Astrocyte of the spinal cord (primary cell): ENCODE measurements around the gene RUFY2.

Experiments used
- DNase-seq: peaks from one replicate; pipeline ENCODE4 v3.0.0; 2011; ENCODE audit warnings: low read depth, low spot score
- H3K4me3 ChIP-seq: 2 replicates; pipeline ENCODE4 v1.5.1; 2011; ENCODE audit warnings: low read depth, mild to moderate bottlenecking, low read length, moderate library complexity
- in situ Hi-C: cut with HindIII; loops from 2 replicates; pipeline ENCODE4 v1.10.0; 2017; ENCODE audit warnings: low sequenced_read_pairs
- TF ChIP-seq, protein P1 (sequence below): IDR thresholded peaks from 2 replicates; pipeline ENCODE4 v1.5.1; 2012; ENCODE audit warnings: low read depth, mild to moderate bottlenecking, low read length, inconsistent platforms

The RUFY2 gene

DNA sequence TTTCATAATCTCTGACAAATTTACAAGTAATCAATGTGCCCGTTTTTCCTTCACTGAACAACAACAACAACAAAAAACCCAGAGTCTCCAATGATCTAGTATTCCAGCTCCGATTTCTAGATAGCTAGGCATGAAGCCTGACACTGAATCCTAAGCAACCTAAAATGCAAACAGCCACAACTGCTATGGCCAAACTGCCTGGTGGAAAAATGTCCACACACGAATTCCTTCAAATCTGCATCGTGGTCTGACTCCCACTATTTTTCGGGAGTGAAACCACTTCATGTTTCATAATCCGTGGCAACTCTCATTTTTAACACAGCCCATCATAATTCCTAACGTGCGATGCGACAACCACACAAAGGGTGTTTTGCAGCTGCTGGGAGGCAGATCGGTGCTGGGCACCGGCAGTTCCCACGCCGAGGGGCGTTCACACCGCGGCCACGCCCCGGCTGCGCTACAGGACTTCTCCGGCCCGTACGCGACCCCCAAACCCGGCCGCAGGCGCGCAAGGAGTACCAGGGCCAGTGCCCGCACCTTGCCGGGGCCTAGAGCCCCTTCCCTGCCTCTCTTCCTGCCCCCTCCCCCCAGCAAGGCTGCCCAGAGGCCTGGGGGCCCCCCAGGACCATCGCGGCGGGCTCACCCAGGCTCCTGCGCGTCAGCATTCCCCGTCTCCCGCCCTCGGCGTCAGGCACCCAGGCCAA, 814 bp downstream of the RUFY2 start:
- in situ Hi-C loops, result no loop called here
- TF ChIP-seq, protein P1, sequence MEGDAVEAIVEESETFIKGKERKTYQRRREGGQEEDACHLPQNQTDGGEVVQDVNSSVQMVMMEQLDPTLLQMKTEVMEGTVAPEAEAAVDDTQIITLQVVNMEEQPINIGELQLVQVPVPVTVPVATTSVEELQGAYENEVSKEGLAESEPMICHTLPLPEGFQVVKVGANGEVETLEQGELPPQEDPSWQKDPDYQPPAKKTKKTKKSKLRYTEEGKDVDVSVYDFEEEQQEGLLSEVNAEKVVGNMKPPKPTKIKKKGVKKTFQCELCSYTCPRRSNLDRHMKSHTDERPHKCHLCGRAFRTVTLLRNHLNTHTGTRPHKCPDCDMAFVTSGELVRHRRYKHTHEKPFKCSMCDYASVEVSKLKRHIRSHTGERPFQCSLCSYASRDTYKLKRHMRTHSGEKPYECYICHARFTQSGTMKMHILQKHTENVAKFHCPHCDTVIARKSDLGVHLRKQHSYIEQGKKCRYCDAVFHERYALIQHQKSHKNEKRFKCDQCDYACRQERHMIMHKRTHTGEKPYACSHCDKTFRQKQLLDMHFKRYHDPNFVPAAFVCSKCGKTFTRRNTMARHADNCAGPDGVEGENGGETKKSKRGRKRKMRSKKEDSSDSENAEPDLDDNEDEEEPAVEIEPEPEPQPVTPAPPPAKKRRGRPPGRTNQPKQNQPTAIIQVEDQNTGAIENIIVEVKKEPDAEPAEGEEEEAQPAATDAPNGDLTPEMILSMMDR, result no peak
- H3K4me3 ChIP-seq, result peak overlapping the region; percentile 98
- DNase-seq, result peak; percentile 66

DNA sequence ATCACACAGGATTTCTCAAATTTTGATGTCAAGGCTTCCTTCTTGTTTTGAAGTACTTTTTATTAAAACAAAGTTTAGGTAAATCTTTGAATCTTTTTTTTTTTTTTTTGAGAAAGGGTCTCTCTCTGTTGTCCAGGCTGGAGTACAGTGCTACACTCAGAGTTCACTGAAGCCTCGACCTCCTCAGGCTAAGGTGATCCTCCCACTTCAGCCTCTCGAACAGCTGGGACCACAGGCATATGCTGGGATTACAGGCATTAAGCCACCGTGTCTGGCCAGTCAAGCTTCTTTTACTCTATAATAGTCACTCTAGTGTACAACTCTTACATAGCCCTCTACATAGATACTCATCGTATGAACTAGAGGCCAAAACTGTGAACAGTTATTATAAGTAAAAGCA, 3.4 kb downstream of the RUFY2 start:
- no peak overlapping the region for H3K4me3 ChIP-seq
- TF ChIP-seq, protein P1, result no peak
- DNase-seq, result no peak
- in situ Hi-C loops, result no loop called here

DNA sequence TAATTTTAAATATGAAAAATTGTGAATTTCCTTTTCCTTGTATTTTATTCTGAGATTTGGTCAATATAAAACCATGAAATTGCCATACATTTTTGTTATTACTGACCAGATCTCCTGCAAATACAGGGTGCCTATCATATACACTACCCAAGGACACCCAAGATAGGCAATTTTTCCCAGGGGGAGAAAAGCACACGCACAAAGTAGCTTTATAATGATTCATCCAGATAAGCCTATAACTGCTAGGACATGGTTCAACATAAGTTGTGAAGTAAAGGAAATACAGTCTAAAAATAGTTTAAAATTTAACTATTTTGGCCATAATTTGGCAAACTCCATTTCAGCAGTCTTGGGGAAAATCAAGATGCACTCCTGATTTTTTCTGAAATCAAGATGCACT, 4.8 kb downstream of the RUFY2 start:
- TF ChIP-seq, protein P1, result no peak
- in situ Hi-C loops, result no loop called here
- H3K4me3 ChIP-seq, result no peak overlapping the region
- DNase-seq, result no peak

DNA sequence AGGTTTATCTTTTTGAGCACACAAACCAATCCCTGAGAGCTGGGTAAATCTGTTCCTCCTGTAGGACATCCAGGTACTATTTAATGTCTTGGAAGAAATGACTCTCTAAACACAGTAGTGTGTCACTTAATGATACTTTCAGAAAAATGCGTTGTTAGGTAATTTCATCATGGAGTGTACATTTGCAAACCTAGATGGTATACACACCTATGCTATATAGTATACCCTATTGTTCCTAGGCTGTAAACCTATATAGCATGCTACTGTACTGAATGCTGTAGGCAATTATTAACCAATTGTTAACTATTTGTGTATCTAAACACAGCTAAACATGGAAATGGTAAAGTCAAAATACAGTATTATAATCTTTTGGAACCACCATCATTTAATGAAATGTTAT, 10.1 kb downstream of the RUFY2 start:
- DNase-seq, result no peak
- in situ Hi-C loops, result no loop called here
- H3K4me3 ChIP-seq, result no peak overlapping the region
- TF ChIP-seq, protein P1, result no peak

DNA sequence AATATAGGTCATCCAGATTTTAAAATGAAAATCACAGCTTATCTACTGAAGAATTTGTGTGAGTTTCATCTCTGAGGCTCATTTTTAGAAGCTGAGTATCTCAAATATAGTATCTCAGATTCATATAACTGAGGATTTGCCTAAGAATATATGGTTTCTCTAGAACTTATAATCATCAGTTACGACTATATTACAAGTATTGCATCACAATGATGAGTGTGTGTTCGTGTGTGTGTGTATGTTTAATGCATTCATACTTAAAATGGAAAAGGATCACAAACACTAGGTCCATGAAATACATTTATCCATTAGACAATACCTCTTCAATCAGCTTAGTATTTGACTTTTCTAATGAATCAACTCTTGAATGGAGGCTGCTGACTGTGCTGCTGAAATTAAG, 21.3 kb downstream of the RUFY2 start:
- no peak overlapping the region for H3K4me3 ChIP-seq
- TF ChIP-seq, protein P1, result no peak
- no peak for DNase-seq
- in situ Hi-C loops, result no loop called here

DNA sequence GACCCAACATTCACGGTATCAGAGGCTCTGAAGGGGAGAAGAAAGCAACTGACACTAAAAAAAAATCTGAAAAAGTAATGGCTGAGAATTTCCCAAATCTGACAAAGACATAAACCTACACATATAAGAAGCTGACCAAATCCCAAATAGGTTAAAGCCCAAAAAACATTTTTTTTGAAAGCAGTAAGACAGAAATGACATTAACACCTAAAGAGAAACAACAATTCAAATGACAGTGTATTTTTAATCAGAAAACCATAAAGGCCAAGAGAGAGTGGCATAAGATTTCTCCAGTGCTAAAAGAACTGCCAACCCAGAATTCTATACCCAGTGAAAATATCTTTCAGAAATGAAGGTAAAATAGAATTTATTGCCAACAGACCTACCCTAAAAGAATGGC, 35.5 kb downstream of the RUFY2 start:
- no peak for DNase-seq
- in situ Hi-C loops, result no loop called here
- TF ChIP-seq, protein P1, result no peak
- H3K4me3 ChIP-seq, result no peak overlapping the region

DNA sequence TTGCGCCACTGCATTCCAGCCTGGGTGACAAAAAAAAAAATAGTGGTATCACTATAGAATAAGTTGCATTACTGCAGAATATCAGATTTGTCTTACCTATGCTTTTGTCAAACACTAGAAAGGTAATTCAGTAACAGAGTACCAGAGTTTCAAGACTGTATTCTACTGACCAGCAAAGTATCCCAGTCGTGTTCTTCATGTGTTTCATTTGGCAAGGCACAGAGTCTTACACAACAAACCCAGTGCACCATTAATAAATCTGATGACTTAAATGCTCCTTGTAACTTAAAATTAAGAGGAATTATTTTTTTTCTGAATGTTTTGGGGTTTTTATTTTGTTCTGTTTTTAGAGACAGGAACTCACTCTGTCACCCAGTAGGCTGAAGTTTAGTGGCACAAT, 40.0 kb downstream of the RUFY2 start:
- DNase-seq, result no peak
- TF ChIP-seq, protein P1, result no peak
- H3K4me3 ChIP-seq, result no peak overlapping the region
- in situ Hi-C loops, result no loop called here
